Activated B cell treated with CpG ODN at 0.5 μM for 24 hours (primary cell): ENCODE data around the gene MYMK. TPM values are rescaled to one million over a fixed set of nuclear protein-coding genes. Genes with fewer than 3 reads are reported as not detected.

Source experiments
- ATAC-seq: fragments of 200-7000 bp; cut with Tn5 transposase; one replicate; pipeline ENCODE4 v1.10.0; 2021; ENCODE audit warnings: low read depth, mild to moderate bottlenecking, moderate library complexity
- CTCF ChIA-PET: fragments of 350-600 bp; sonication (Branson Sonifier 250); formaldehyde crosslinking; loops from one replicate; lab custom pipeline; 2021; ENCODE audit warnings: antibody characterized with exemption; lab: Charles Lee
- POLR2A ChIA-PET: fragments of 350-600 bp; sonication (Branson Sonifier 250); formaldehyde crosslinking; loops from one replicate; lab custom pipeline; 2021; ENCODE audit warnings: antibody characterized with exemption; lab: Charles Lee
- DNase-seq: peaks from one replicate; pipeline ENCODE4 v3.0.0; 2022
- H3K27ac Mint-ChIP-seq: one replicate; pipeline ENCODE4 v1.8.0; 2020; ENCODE audit warnings: mixed read lengths
- H3K27me3 Mint-ChIP-seq: one replicate; pipeline ENCODE4 v1.8.0; 2021; ENCODE audit warnings: mixed read lengths
- H3K36me3 Mint-ChIP-seq: one replicate; pipeline ENCODE4 v1.8.0; 2021; ENCODE audit warnings: low read depth, mixed read lengths
- H3K4me1 Mint-ChIP-seq: one replicate; pipeline ENCODE4 v1.8.0; 2021; ENCODE audit warnings: mixed read lengths
- H3K4me3 Mint-ChIP-seq: one replicate; pipeline ENCODE4 v1.8.0; 2020; ENCODE audit warnings: mild to moderate bottlenecking, mixed read lengths
- H3K9me3 Mint-ChIP-seq: one replicate; pipeline ENCODE4 v1.8.0; 2020; ENCODE audit warnings: mixed read lengths
- intact Hi-C: fragments of 100-400 bp; cut with micrococcal nuclease; formaldehyde crosslinking; loops from one replicate; pipeline ENCODE4 v1.15.1; 2024
- total RNA-seq: library from RNA; stranded (reverse); gene quantifications from 2 replicates; pipeline ENCODE4 v1.2.3, GENCODE V29; 2022
- TF ChIP-seq, protein P1 (sequence below): fragments of 200-600 bp; IDR thresholded peaks from one replicate; pipeline ENCODE4 v1.8.0; 2022; ENCODE audit warnings: antibody characterized with exemption, mild to moderate bottlenecking

The MYMK gene
- total RNA-seq, 1 donor from 2014 or later, result not detected

DNA sequence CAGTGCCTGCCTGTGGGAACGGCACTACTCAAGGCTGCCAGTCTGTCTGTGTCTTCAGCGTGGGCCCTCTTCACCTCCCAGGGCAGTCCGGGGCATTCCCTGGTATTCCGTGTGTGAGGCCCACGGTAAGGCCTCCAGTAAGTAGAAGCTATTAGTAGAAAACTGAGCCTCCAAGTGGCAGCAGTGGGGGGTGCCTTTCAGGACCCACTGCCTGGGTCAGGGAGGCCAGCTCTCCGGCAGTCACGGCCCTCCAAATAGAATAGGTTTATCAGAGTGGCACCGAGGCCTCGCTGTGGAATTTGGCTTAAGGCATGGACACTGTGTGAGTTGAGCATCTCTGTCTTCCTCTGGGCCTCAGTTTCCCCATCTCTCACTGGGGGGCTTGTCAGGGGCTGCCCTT, 32.8 kb upstream of the MYMK start:
- ChIA-PET CTCF (no interaction called here), POLR2A (no interaction called here)
- Mint-ChIP-seq H3K4me1 (peaks cover 21% of the 10 kb centered on the region), H3K36me3 (no peaks in the 10 kb centered on the region), H3K9me3 (no peaks in the 10 kb centered on the region), H3K27me3 (peaks cover 15% of the 10 kb centered on the region), H3K4me3 (no peak overlapping the region), H3K27ac (no peak overlapping the region)
- TF ChIP-seq, protein P1, sequence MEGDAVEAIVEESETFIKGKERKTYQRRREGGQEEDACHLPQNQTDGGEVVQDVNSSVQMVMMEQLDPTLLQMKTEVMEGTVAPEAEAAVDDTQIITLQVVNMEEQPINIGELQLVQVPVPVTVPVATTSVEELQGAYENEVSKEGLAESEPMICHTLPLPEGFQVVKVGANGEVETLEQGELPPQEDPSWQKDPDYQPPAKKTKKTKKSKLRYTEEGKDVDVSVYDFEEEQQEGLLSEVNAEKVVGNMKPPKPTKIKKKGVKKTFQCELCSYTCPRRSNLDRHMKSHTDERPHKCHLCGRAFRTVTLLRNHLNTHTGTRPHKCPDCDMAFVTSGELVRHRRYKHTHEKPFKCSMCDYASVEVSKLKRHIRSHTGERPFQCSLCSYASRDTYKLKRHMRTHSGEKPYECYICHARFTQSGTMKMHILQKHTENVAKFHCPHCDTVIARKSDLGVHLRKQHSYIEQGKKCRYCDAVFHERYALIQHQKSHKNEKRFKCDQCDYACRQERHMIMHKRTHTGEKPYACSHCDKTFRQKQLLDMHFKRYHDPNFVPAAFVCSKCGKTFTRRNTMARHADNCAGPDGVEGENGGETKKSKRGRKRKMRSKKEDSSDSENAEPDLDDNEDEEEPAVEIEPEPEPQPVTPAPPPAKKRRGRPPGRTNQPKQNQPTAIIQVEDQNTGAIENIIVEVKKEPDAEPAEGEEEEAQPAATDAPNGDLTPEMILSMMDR, result no peak
- DNase-seq, result no peak
- ATAC-seq, result no peak
- intact Hi-C loops, result no loop called here

DNA sequence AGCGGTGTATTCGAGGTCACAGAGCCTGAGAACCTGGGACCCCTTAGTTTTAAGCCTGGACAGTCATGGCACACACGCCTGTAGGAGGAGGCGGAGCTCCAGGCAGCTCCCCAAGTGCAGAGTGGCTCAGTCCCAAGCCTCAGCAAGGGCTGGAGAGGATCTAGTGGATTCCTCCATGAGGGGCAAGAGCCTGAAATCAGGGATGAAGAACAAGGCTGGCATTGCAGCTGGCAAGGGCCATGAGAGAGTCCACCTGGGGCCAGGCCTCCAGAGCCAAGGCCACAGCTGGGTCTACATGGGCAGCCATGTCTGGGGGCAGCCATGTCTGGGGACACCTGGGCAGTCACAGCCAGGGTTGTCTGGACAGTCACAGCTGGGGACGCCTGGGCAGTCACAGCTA, 31.6 kb upstream of the MYMK start:
- Mint-ChIP-seq H3K9me3 (no peaks in the 10 kb centered on the region), H3K4me1 (peaks cover 21% of the 10 kb centered on the region), H3K27me3 (peaks cover 17% of the 10 kb centered on the region), H3K27ac (no peak overlapping the region), H3K36me3 (no peaks in the 10 kb centered on the region), H3K4me3 (no peak overlapping the region)
- ChIA-PET POLR2A (no interaction called here), CTCF (no interaction called here)
- TF ChIP-seq, protein P1, result no peak
- ATAC-seq, result no peak
- intact Hi-C loops, result no loop called here
- DNase-seq, result no peak

DNA sequence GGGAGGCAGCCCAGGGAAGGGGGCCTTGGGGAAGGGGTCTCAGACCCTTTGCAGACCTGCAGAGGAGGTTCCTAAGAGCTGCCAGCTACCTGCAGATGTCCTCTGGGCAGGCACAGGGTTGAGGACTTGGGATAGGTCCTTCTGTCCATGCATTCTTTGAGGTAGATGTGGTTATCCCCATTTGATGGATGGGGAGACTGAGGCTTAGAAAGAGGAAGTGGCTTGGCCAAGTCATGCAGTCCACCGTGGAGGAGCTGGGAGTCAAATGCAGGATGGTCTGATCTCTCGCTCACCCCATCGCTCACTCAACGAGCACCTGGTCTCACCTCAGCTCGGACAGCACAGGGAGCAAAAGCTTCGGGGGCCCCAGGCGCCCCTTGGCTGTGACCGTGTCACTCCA, 30.0 kb upstream of the MYMK start:
- Mint-ChIP-seq H3K27ac (no peak overlapping the region), H3K4me1 (peaks cover 21% of the 10 kb centered on the region), H3K4me3 (no peak overlapping the region), H3K9me3 (no peaks in the 10 kb centered on the region), H3K36me3 (no peaks in the 10 kb centered on the region), H3K27me3 (peaks cover 16% of the 10 kb centered on the region)
- DNase-seq (no peak), ATAC-seq (no peak)
- CTCF ChIA-PET, result no interaction called here
- POLR2A ChIA-PET, result no interaction called here
- TF ChIP-seq, protein P1, result no peak
- intact Hi-C loops, result no loop called here

DNA sequence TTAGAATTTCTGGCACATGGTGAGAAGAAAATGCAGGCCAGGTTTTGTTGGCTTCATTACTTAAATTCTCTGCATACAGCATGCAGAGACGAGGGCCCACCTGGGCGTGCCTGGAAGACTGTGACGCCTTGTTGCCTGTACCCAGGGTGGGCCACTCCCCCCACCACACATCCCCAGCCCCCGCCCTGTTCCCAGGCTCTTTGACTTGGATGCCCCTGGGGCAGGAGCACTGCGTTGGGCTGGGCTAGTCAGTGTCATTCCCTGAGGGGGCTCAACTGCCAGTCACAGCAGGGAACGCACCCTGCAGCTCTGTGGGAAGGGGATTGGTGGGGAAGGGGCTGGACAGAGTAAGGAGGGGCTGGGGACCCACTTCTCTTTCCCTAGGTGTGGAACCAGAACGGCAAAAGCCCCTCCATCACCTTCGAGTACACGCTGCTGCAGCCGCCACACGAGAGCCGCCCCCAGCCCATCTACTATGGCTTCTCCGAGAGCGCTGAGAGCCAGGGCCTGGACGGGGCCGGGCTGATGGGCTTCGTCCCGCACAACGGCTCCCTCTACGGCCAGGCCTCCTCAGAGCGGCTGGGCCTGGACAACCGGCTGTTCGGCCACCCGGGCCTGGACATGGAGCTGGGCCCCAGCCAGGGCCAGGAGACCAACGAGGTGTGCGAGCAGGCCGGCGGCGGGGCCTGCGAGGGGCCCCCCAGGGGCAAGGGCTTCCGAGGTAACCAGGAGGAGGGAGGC, 29.4 kb upstream of the MYMK start:
- ATAC-seq (no peak), DNase-seq (no peak)
- intact Hi-C loops, result no loop called here
- ChIA-PET POLR2A (no interaction called here), CTCF (no interaction called here)
- no peak overlapping the region for H3K4me3 Mint-ChIP-seq
- H3K36me3 Mint-ChIP-seq, result no peaks in the 10 kb centered on the region
- TF ChIP-seq, protein P1, result no peak
- peaks cover 13% of the 10 kb centered on the region for H3K27me3 Mint-ChIP-seq
- H3K4me1 Mint-ChIP-seq, result peaks cover 21% of the 10 kb centered on the region
- no peaks in the 10 kb centered on the region for H3K9me3 Mint-ChIP-seq
- no peak overlapping the region for H3K27ac Mint-ChIP-seq

DNA sequence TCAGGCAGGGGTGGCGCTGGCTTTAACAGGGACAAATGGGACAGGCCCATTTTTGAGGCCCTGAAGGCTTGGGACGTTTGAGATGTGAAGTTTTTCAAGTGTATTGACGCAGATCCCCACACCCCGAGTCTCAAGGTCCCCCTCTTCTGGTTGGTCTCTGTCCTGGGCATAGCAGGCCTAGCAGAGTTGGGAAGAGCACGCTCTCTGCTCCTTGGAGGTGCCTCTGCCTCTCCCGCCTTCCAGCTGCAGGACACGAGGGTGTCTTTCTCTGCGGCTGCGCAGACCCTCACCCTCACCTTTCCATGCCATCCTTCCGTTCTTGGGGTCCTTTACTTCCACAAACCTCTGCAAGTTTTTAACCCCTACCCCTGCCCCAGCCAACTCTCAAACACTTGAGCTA, 28.4 kb upstream of the MYMK start:
- CTCF ChIA-PET, result no interaction called here
- Mint-ChIP-seq H3K9me3 (no peaks in the 10 kb centered on the region), H3K4me1 (peaks cover 11% of the 10 kb centered on the region), H3K27ac (no peak overlapping the region), H3K27me3 (peaks cover 8% of the 10 kb centered on the region), H3K4me3 (no peak overlapping the region), H3K36me3 (no peaks in the 10 kb centered on the region)
- ATAC-seq (no peak), DNase-seq (no peak)
- TF ChIP-seq, protein P1, result no peak
- POLR2A ChIA-PET, result no interaction called here
- intact Hi-C loops, result no loop called here
